Stimulated activated CD4-positive, alpha-beta T cell treated with anti-CD3 and anti-CD28 coated beads, Interleukin-12 subunit alpha, Interleukin-12 subunit beta, amount 100 ng/mL, for 48 hours (primary cell): ENCODE measurements around the gene ZSWIM4.

Experiments used
- DNase-seq, 3 donors: peaks; one replicate each; pipeline ENCODE4 v3.0.0-alpha.2; 2020; ENCODE audit warnings: low read depth in 2 of 3, low spot score in 1 of 3

ZSWIM4 gene

GRCh38 chr19:13870873-13871272, 75.6 kb downstream of the ZSWIM4 start:
- no peak for DNase-seq

DNA sequence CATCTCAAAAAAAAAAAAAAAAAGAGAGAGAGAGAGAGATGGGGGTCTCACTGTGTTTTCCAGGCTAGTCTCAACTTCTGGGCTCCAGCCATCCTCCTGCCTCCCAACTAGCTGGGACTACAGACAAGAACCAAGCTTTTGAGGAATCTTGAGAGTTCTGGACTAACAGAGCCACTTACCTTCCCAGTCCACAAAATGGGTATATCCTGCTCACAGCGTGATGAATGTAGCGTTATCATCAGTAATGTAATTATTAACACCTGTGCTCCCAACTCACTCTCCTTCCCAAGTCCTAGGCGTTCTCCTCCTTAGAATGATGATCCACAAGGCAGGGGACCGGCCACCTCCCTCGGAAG, 77.1 kb downstream of the ZSWIM4 start:
- no peak for DNase-seq

GRCh38 chr19:13872695-13873389, 77.6 kb downstream of the ZSWIM4 start:
- DNase-seq = no peak

- DNase-seq = no peak
Observed at GRCh38 chr19:13873834-13874515, 78.7 kb downstream of the ZSWIM4 start.

- DNase-seq = no peak
Observed at GRCh38 chr19:13875824-13876223, 80.6 kb downstream of the ZSWIM4 start.

DNA sequence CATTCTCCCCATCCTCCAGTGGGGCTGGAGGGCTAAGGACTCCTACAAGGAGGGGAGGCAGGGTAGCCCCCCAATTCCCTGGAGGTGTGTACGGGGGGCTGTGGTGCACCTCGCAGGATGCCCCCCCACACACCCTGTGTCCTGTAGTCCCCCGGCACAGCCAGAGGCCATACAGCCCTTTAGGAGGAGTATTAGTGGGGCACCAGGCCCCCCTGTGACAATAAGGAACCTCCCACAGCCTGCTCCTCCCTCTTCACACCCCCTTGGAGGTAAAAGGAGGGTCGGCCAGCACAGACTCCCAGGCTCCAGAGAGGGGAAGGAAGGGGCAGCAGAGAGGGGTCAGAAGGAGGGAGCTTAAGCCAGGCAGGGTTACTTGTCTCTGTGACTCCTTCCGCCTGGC, 81.6 kb downstream of the ZSWIM4 start, which contains the start of gene NANOS3:
TSS of gene NANOS3 (plus strand) at position 301 of the 400 bp plus-strand sequence. CDS start 115 bp downstream, outside the sequence.
- DNase-seq = no peak

GRCh38 chr19:13877303-13877702, 82.1 kb downstream of the ZSWIM4 start:
- DNase-seq = no peak

DNA sequence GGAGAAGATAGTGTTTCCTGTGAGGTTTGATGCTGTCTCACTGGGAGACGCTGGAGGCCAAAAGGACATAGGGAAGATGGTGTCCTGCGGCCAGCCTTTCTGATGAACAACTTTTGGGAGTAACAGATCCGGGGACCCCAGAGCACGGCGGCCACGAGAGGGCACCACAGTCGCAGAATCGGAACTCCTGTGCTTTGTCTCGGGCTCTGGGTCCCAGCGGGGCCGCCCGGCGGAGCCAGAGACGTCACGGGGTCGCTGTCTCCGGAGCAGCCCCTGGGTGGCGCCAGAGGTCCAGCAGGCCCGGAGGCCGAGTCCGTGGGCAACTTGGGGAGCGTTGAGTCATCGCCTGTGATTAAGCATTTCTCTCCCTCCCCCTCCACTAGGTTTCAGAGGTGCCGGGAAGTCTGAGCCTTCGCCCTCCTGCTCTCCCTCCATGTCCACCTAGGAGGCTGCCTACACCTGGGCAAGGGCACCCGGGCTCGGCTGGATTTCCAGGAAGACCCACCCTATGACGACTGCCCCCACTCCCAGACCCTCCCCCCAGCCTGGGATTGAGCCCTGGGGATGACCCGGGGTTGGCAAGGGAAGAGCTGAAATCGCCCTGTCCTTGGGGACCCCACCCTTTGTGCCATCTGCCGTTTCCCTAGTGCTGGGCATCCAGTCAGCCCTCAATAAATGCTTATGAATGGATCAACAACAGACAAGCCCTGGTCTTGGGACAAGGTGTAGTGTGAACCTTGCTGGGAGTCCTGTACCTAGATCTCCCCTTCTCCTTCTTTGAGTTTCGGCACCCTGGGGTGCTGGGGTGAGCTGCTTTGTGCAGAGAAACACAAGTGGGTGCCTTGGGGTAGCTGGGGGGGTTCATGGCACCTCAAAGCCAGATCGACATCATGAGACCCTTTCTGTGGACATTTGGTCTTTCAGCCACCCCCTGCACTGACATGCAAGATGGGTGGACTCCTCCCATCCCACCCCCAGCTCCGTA, 85.1 kb downstream of the ZSWIM4 start:
- peak; percentile 98 to 99 (median 99) for DNase-seq

DNA sequence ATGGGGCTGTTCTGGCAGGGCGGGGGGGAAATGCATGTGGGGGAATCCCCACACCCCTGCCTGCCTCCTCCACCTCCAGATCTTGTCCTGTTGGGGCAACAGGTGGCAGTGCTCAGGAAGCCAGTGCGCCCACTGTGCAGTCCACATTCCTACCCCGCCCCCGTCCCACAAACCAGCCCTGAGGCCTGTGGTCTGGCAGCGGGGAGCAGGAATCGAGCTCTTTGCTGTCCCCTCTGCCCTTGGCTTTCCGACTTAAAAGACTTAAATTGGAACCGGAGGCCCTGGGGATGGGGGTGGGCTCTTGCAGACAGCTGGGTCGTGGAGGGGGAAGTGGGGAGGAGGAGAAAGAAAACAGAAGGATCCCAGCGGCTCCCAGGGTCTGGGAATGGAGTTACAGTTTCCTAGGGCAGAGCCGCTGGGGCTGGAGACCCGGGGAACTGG, 86.0 kb downstream of the ZSWIM4 start:
- no peak for DNase-seq
